Testis (tissue), 2 donors: ENCODE measurements around the gene SEL1L3.

ENCODE experiments used
- CTCF ChIP-seq, 3 experiments: fragments of 450-650 bp in 2 of 3; fragments of 200-600 bp in 1 of 3; sonication (generic) in 1 of 3; IDR thresholded peaks; one replicate each; pipeline ENCODE4 v1.5.1; 2016 to 2019; ENCODE audit warnings: antibody characterized with exemption in 3 of 3, mild to moderate bottlenecking in 2 of 3, moderate library complexity in 1 of 3
- POLR2A ChIP-seq: fragments of 450-650 bp; IDR thresholded peaks from one replicate; pipeline ENCODE4 v1.6.1; 2017; ENCODE audit warnings: antibody characterized with exemption, mild to moderate bottlenecking, moderate library complexity

DNA sequence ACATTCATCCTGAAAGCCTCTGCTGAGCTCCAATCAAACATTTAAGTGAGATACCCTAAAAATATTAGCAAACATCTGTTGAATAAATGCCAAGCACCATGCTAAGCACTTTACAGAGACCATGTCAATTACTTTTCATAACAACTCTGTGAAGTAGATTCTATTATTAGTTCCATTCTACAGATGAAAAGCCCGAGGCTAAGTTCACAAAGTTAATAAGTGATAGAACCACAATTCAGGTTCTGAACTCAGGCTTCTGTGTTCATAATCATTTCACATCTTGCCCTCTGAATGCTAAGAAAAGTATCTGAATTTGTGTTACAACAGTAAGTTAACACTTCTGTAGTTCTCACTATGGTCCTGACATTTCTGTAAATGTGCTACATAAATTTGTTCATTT lies 27.4 kb downstream of the SEL1L3 start:
- TF ChIP-seq CTCF (IDR thresholded peaks at IDR 0.05) (no peak), POLR2A (no peak)
